GM21786 (cell line): Measurements from ENCODE around the gene MB.
"Not testable (repeated sequence)": the region's sequence is repeated elsewhere in the genome, so short reads cannot be mapped to it uniquely, and the experiment has no call there.

Experiments
- ATAC-seq: cut with Tn5 transposase; IDR thresholded peaks from one replicate; pipeline ENCODE4 v1.9.1; 2021; ENCODE audit not compliant: unreplicated experiment

MB gene

DNA sequence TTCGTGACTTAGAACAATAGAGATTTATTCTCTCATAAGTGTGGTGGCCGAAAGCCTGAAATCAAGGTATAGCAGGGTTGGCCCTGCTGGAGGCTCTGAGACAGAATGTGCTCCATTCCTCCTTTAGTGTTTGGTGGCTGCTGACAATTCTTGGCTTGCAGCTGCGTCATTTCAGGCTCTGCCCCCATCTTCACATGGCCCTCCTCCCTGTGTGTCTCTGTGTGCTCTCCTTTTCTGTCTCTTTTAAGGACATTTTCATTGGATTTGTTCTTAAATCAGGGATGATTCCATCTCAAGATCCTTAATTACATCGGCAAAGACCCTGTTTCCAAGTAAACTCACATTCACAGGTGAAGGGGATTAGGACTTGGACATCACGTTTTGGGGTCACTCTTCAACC, 20.9 kb upstream of the MB start:
- ATAC-seq = no peak

DNA sequence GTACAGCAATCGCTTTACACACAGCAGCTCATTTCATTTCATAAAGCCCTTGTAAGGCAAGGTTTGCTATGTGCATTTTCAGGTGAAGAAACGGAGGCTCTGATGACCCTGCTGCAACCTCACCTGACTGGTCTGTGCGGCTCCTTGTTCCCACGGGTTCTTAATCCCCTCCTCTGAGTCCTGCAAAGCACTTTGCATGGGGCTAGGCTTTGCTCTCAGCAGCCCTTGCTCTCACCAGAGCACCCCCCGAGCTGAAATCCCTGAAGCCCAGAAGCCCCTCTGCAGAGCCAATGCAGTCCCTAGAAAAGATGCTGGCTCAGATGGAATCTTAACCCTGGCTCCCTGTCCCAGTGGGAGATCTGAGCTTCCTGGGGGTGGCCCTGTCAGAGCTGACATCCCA, 20.1 kb upstream of the MB start:
- ATAC-seq = no peak

DNA sequence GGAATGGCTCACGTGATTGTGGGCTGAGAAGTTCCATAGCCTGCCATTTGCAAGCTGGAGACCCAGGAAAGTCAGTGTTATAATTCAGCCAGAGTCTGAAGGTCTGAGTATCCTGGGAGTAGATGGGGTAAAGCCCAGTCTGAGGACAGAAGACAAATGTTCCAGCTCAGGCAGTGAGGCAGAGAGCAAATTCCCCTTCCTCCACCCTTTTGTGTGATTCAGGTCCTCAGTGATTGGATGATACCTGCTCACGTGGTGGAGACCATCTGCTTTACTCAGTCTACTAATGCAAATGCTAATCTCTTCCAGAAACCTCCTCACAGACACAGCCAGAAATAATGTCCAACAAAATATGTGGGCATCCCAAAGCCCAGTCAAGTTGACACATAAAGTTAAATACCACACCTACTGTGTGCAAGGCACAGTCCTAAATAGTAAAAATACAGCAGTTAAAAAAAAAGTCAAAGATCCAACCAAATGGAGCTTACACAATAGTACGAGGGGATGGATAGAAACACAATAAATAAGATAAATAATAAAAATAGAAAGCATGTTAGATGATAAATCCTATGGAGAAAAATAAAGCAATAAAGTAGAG, 17.9 kb upstream of the MB start:
- ATAC-seq = no peak

DNA sequence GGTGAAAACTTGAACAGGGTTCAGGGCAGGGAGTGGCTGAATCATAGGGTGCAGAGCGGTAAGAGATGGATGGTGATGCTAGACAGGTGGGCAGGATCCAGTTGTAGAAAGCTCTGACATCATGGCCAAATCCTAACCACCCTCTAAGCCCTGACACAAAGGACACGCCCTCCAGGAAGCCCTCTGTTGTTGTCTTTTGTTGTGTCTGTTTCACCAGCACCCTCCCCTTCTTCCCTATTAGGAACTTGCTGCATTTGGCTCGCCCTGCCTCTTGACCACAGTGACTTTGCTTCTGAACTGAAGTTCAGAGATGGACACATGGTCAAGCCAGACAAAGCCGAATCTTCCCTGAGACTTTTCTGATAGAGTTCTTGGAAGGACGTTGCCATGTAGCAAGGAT, 16.9 kb upstream of the MB start:
- no peak for ATAC-seq

DNA sequence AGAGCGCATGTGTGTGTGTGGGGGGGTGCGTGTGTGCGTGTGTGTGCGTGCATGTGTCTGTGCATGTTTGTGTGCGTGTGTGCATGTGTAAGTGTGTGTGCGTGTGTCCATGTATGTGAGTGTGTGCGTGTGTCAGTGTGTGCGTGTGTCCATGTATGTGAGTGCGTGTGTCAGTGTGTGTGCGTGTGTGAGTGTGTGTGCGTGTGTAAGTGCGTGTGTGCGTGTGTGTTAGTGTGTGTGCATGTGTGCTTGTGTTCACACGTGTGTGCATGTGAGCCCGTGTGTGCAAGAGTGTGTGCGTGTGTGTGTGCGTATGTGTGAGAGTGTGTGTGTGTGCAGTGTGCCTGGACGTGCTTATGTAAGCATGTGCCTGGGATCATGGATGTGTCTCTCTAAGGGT, 16.4 kb upstream of the MB start:
- no peak for ATAC-seq

DNA sequence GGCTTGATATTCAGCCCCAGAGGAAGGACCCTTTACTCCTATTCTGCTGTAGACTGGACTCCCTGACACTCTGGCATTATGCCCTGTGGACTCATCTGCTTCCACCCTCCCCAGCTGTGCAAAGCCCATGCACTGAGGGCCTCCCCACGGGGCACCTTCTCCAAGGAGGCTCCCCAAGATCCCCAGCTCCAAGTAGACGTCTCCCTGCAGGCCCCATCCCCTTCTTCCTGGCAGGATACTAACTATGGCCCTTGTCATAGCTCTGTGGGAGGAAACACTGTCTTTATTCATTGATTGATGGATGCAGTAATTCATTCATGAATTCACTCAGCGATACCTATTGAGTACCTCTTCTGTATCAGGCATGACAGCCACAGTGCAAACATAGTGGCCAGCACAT, 15.8 kb upstream of the MB start:
- no peak for ATAC-seq

DNA sequence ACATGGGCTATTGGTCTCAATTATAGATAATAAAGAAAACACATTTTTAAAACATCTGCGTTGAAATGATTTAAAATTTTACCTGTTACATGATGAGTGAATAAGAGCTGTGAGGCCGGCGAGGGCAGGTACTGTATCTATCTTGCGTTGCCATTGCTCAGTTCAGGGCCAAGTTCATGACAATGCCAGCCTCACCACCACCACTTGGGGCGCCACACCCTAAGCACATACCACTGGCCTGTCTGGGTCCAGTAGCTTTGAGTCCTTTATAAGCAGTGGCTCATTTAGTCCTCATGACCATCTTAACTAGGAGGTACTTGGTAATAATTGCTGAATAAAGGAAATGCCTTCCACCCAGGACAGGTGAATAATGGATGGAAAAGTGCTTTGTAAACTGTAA, 14.5 kb upstream of the MB start:
- ATAC-seq = no peak

DNA sequence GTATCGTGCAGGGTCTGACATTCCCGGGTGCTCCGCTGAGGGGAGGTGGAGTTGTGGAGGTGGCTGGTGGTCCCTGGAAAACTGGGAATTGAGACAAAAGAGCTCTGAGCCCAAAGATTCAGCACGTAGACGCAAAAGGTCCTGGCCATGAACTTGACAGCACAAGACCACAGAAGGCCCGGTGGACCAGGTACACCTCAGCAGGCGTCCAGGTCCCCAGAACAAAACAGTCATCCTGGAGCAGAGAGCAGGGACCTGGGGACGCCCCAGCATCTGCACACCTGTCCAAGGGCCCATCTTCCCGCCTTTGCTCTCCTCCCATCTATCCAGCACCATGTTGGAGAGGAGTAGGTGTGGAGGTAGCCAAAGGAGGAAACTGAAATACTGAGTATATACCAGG, 13.8 kb upstream of the MB start:
- ATAC-seq = no peak

DNA sequence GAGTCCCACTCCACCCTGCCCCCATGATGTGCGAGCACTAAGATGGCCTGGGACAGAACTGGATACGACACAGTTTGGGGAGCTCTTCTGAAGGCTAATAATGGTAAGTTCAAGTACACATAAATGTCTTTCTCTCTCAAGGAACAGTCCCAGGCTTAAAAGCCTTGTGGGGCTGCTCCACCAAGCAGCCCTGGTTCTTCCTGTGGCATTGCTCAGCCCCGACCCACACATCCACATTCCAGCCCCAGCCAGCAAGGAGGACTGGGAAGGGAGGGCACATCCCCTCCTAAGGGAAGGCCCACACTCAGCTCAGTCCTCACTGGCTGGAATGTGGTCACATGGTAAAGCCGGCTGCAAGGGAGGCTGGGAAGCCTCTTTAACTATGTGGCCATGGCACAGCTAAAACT, 13.3 kb upstream of the MB start:
- no peak for ATAC-seq

DNA sequence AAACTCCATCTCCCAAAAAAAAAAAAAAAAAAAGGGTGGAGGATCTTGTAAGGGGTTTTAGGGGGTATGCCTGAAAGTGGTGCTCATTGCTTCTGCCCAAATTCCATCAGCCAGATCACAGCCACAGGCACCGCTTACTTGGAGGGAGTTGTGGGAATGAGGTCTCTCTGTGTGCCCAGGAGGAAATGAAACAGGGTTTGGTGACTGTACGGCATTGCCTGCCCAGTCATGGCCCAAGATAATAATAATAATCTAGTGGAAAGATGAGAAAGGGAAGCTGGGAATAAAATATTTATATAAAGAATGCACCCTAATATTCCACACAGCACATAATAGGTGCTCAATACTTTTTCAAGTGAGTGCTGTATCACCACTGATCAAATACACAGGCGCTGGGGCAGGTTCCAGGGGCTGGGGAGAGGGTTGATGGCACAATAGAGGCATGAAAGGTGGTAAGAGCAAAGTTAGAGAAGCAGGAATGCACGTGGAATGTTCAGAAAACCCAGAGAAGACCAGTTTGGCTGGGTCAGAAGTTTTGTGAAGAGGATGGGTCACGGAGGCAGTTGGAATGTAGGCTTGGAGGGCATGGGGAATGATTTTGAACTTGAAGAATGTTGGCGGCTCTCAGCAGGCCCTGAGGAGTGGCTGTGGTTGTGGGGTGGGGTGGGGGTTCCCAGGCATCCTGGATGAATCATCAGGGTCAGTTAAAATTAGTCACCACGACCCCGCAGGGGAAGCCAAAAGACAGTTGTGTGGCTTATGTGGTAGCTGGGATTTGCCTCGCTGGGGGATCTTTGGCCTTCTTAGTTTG, 12.5 kb upstream of the MB start:
- ATAC-seq = no peak

DNA sequence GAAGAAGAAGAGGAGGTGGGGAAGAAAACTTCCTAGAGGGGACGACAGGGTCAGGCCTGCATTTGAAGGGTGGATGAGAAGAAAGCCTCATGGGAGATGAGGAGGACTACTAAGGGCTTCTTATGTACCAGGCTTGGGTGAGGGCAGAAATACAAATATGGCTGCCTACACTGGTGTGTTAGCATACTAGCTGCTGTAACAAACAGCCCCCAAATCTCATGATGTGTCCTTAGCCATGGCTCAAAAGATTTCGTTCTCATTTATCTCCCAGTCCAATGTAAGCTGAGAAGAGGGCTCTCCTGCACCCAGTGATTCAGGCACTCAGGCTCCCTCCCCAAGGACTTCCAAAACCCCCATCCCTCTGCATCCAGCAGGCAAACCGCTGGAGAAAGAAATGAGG, 11.6 kb upstream of the MB start:
- ATAC-seq = no peak

DNA sequence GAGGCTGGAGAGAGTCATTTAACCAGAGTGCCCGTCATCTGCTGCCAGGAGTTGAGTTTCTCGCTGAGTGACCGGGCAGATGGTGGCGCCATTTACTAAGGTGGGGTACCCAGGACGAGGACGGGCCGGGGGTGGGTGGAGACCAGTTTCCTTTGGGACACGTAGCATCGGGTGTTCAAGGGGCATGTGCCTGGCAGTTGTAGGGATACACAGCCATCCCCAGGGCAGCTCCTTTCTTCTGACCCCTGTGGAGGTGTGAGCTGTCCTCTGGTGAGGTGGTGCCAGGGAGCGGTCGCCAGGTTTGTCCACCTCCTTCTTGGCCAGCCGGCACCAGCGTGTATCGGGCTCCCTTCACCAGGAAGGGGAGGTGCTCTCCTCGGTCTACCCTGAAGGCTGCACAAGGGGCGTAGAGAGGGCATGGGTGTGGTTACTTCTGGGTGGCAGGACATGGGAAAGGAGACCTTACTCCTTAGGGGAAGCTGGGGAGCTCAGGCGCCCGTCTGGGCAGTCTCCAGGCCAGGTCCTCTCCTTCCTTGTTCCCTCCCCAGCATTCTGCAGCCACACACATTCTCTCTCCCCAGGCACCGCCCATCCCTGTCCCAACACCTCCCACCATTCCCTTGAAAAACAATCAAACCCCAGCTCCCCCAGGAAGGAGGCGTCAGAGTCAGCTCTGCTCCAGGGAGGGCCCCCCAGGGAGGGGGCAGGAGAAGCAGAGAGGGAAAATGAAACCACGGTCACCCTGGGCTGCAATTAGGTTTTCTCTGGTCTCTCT, 10.3 kb upstream of the MB start:
- ATAC-seq = no peak

DNA sequence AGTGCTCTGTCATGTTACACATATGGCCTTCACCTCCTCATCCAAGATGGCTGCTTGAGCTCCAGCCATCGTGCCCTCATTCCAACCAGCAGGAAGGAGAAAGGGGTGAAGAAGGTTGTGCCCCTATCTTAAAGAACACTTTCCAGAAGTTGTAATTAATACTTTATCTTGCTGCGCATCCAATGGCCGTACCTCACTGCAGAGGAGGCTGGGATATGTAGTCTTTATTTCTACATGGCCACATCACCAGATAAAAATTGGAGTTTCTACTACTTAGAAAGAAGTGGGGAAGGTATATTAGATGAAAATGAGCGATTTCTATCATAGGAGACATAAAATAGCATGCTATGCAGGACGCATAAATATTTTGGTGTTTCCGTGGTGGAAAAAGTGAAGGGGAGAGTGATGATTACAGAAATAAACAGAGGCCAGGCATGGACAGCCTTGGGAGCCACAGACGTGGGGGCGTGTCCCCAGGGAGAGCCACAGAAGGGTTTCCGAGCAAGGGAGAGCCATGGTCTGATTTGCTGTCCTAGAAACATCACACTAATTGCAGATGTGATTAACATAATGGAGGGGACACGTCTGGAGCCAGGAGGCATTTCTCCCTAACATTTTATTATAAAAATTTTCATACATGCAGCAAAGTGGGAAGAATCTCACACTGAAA, 8.8 kb upstream of the MB start:
- no peak for ATAC-seq

DNA sequence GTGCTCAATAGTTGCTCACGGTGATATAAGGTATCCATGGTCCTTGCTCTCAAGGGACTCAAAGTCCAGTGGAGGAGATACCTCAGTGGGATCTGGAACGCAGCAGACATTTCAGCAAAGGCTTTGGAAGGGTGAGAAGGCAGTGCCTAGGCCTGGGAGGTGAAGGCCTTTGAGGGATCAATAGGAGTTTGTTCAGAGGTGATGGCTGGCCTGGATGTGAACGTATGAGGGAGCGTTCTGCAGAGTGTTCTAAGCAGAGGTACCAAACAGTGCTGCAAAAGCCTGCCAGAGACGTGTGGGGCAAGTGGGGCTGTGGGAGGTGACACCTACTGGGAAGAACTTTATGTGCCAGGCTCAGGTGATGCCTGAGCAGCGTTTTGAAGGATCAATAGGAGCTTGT, 7.4 kb upstream of the MB start:
- no peak for ATAC-seq

DNA sequence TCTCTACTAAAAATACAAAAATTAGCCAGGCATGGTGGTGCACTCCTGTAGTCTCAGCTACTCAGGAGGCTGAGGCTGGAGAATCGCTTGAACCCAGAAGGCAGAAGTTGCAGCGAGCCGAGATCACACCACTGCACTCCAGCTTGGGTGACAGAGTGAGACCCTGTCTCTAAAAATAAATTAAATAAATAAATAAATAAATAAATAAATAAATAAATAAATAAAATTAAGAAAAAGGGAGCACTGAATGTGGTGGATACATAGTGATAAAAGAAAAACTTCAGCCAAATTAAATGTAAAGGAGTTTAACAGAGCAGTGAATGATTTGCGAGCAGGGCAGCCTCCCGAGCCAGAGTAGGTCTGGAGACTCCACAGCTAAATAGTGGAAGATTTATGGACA, 6.8 kb upstream of the MB start:
- not testable (repeated sequence) for ATAC-seq

DNA sequence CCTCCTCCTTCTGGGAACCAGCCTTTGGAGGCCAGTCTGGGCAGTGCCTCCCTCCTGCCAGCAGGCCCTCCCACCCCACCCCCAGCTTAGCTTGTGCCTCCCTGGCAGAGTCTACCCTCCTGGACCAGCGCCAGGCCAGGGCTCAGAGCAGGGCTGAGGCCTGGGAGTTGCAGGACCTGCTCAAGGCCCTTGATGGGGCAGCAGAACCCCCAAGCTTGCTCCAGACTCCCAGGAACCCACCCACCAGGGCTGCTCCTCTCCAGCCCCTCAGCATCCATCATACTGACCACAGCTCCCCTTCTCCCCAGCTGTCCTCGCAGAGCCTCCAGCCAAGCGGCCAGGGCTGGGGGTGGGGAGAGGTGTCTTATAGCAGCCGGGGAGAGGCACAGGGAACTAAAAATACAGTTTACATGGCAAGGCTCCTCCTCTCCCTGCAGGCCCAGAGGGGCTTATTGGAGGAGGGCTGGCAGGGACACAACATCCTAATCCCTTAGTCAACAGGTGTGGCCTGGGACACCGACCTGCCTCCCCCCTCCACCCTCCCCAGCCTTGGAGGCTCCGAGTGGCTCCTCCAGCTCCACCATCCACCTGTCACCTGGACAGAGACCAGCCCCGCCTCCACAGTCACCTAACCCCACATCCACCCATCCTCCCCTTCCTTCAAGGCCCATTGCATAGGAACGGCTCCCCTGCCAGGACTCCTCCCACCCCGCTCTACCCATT, 5.2 kb upstream of the MB start:
- ATAC-seq = no peak

DNA sequence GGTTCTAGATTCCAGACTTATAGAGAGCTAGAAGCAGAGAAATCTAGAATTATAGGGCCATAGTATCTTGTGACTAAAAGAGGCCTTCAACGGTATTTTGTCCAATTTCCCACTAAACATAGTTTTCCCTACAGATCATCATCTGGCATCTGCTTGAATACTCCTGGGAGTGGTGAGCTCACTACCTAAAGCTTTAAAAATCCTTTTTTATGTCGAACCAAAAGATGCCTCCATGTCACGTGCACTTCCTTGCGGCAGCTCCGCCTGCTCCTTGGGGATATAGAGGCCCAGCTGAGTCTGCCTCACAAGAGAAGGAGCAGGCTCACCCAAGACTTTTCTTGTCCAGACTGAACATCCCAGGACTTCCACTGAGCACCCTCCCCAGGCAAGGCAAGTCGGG, 4.3 kb upstream of the MB start:
- ATAC-seq = no peak

DNA sequence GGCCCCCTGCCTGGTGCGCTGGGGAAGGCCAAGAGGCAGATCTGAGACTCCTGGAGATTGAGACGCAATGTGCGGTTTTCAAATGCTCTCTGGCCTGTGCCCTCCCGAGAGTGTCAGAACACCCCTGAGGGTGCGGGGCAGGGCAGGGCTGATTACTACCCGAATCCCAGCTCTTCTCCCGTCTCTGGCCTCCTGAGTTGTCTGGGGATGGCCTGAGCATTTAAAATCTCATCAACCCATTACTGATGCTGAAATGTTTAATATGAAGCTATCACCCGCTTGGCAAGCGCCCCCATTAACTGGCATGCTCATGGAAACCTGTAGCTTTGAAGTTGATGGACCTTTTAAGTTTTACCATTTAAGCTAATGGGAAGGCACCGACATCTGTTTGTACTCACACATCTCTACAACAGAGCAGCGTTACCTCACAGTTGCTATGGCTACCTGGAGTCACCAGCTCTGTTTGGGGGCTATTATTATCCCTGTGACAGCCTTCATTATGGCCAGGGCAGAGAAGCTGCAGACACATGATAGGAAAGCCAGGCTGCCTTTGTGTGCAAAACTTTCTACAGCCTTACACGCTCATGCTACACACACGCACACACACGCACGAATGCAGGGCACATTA, 3.6 kb upstream of the MB start:
- no peak for ATAC-seq

DNA sequence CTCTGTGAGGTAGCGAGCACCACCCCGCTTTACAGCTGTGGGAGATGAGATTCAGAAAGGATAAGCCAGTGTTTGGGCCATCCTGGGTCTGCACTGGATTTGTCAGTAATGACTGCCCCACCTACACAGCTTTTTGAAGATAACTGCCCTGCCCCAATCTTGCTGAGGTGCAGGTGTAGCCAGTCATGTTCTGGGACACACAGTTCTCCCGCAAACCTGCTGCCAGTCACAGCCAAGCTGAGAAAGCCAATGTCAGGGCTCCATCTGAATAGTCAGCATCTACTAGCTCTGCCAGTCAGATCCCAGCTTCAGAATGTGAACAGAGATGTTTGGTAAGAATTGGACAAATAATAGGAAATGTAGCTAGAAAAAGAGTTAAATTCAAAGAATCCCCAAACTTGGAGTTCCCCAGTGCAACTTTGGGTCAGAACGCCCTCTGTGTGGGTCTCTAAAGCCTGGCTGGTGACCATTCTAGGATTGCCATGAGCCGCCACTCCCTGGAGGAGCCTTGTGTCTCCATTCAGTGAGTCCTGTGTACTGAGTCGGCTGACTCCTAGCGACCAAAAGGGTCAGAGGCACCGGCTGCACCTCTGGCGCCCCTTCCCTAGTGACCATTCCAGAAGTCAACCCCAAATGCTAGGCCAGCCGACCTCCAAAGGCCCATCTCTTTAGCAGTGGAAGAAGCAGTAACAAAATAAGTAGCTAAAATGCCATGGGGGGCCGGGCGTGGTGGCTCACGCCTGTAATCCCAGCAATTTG, 2.4 kb upstream of the MB start:
- ATAC-seq = no peak
